NK-92 treated with Interleukin-12 subunit alpha and Interleukin-12 subunit beta, amount 100 ng/mL, for 24 hours (cell line): ENCODE data around the gene ADRA1B.

Experiments used
- DNase-seq: peaks from one replicate; lab custom pipeline; 2025; lab: John Stamatoyannopoulos, UW

The ADRA1B gene

GRCh38 chr5:159915904-159916840, at the start of gene ADRA1B:
ADRA1B (plus strand) TSS chr5:159916482; CDS start chr5:159916906, 424 bp downstream.
- DNase-seq = no peak

GRCh38 chr5:159873680-159874079, 42.6 kb upstream of the ADRA1B start:
- DNase-seq = no peak

- no peak for DNase-seq
Observed at GRCh38 chr5:159874263-159874662, 42.0 kb upstream of the ADRA1B start.

- no peak for DNase-seq
Observed at GRCh38 chr5:159877016-159877415, 39.3 kb upstream of the ADRA1B start.

- DNase-seq = no peak
Observed at GRCh38 chr5:159877894-159878448, 38.3 kb upstream of the ADRA1B start.

GRCh38 chr5:159878988-159879471, 37.3 kb upstream of the ADRA1B start:
- DNase-seq = no peak

GRCh38 chr5:159880676-159881075, 35.6 kb upstream of the ADRA1B start:
- DNase-seq = no peak

GRCh38 chr5:159881967-159882366, 34.3 kb upstream of the ADRA1B start:
- no peak for DNase-seq

- no peak for DNase-seq
Observed at GRCh38 chr5:159883522-159883950, 32.7 kb upstream of the ADRA1B start.

- DNase-seq = no peak
Observed at GRCh38 chr5:159884917-159885620, 31.2 kb upstream of the ADRA1B start.

- no peak for DNase-seq
Observed at GRCh38 chr5:159886296-159886695, 30.0 kb upstream of the ADRA1B start.

GRCh38 chr5:159887050-159887449, 29.2 kb upstream of the ADRA1B start:
- no peak for DNase-seq

- no peak for DNase-seq
Observed at GRCh38 chr5:159888860-159889259, 27.4 kb upstream of the ADRA1B start.

- no peak for DNase-seq
Observed at GRCh38 chr5:159890141-159890540, 26.1 kb upstream of the ADRA1B start.

- DNase-seq = no peak
Observed at GRCh38 chr5:159891371-159891770, 24.9 kb upstream of the ADRA1B start.

GRCh38 chr5:159893040-159893695, 23.1 kb upstream of the ADRA1B start:
- DNase-seq = no peak

GRCh38 chr5:159894149-159894720, 22.0 kb upstream of the ADRA1B start:
- DNase-seq = no peak

GRCh38 chr5:159897786-159898393, 18.4 kb upstream of the ADRA1B start:
- no peak for DNase-seq

GRCh38 chr5:159899067-159900049, 16.9 kb upstream of the ADRA1B start:
- DNase-seq = no peak

- no peak for DNase-seq
Observed at GRCh38 chr5:159901308-159901707, 15.0 kb upstream of the ADRA1B start.
